ENCODE results near the gene MOK. TPM values are rescaled to one million over a fixed set of nuclear protein-coding genes. Genes with fewer than 3 reads are reported as not detected.

The MOK gene
- total RNA-seq, 1 donor: 40.6 TPM

DNA sequence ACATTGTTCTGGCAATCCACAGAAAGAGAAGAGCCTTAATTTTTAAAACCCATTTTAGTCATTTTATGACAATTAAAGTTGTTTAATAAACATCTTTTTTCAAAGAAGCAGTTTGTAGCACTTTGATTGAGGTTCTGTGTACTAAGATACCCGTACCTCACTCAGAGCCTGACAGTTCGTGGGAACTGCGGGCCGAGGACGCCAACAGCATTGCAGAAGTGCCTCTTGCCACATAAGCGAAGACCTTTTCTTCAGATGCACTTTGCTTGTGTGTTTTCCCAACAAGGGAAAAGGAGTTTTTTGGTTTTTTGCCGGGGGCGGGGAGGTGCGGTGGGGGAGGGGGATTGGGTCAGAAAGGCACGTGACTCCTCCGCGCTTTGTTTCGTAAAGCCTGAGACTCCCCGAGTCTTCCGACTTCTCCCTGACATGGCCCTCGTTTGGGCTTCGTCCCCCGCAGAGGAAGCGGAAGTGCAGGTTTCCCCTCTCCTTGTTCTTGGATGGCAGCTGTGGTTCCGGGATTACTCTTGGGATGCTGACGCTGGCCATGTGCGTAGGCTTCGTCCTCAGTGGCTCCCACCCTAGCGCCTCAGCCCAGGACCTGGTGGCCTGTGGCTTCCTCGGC is 94.4 kb downstream of the MOK start:
- TF ChIP-seq, protein P1, sequence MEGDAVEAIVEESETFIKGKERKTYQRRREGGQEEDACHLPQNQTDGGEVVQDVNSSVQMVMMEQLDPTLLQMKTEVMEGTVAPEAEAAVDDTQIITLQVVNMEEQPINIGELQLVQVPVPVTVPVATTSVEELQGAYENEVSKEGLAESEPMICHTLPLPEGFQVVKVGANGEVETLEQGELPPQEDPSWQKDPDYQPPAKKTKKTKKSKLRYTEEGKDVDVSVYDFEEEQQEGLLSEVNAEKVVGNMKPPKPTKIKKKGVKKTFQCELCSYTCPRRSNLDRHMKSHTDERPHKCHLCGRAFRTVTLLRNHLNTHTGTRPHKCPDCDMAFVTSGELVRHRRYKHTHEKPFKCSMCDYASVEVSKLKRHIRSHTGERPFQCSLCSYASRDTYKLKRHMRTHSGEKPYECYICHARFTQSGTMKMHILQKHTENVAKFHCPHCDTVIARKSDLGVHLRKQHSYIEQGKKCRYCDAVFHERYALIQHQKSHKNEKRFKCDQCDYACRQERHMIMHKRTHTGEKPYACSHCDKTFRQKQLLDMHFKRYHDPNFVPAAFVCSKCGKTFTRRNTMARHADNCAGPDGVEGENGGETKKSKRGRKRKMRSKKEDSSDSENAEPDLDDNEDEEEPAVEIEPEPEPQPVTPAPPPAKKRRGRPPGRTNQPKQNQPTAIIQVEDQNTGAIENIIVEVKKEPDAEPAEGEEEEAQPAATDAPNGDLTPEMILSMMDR (IDR thresholded peaks at IDR 0.05; ENCODE audit: insufficient read depth, low read length): no peak
- DNase-seq (ENCODE audit: low read depth): no peak
- no peak overlapping the region for H3K4me3 ChIP-seq (ENCODE audit: low read depth, low read length)

DNA sequence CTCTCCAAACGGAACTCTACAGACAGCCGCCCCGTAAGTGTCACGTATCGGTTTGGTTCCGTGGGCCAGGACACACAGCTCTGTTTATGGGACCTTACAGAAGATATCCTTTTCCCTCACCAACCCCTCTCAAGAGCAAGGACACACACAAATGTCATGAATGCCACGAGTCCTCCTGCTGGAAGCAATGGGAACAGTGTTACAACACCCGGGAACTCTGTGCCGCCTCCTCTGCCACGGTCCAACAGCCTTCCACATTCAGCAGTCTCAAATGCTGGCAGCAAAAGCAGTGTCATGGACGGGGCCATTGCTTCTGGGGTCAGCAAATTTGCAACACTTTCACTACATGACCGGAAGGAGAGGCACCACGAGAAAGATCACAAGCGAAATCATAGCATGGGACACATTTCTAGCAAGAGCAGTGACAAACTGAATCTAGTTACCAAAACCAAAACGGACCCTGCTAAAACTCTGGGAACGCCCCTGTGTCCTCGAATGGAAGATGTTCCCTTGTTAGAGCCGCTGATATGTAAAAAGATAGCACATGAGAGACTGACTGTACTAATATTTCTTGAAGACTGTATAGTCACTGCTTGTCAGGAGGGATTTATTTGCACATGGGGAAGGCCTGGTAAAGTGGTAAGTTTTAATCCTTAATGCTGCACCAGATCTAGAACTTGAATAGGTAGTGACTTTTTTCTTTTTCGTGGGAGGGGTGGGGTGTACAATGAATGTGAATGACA is 95.6 kb downstream of the MOK start:
- H3K4me3 ChIP-seq (ENCODE audit: low read depth, low read length): no peak overlapping the region
- DNase-seq (ENCODE audit: low read depth): no peak
- TF ChIP-seq, protein P1 (IDR thresholded peaks at IDR 0.05; ENCODE audit: insufficient read depth, low read length): no peak

DNA sequence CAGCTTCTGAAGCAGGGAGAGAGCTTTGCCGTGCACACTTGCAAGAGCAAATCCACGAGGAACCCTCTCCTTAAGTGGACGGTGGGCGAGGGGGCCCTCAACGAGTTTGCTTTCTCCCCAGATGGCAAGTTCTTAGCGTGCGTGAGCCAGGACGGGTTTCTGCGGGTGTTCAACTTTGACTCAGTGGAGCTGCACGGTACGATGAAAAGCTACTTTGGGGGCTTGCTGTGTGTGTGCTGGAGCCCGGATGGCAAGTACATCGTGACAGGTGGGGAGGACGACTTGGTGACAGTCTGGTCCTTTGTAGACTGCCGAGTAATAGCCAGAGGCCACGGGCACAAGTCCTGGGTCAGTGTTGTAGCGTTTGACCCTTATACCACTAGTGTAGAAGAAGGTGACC is 96.2 kb downstream of the MOK start:
- no peak overlapping the region for H3K4me3 ChIP-seq (ENCODE audit: low read depth, low read length)
- no peak for DNase-seq (ENCODE audit: low read depth)
- TF ChIP-seq, protein P1 (IDR thresholded peaks at IDR 0.05; ENCODE audit: insufficient read depth, low read length): no peak

DNA sequence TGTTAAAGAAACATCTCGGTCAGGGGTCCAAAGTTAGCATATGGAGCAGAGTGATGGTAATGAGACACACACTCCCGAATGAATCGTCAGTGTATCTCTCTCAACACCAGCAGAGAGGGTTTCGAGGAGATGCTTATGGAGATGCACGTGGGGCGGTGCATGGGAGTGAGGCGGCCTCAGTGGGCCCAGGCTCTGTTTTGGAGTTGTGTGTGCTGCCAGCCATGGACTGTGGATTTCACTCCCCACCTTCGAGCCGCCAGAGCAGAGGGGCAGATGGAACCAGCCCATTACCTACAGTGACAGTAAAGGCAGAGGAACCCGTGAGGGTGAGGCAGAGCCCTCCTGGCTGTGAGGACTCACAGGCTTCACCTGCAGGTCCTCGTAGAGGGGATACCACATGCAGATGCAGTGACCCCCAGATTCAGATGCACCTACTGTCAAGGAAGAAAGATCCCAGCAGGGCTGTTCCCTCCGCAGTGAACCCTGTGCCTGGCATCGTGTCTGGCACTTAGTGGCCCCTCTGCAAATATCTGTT is 97.1 kb downstream of the MOK start:
- DNase-seq (ENCODE audit: low read depth): no peak
- no peak overlapping the region for H3K4me3 ChIP-seq (ENCODE audit: low read depth, low read length)
- TF ChIP-seq, protein P1 (IDR thresholded peaks at IDR 0.05; ENCODE audit: insufficient read depth, low read length): no peak

DNA sequence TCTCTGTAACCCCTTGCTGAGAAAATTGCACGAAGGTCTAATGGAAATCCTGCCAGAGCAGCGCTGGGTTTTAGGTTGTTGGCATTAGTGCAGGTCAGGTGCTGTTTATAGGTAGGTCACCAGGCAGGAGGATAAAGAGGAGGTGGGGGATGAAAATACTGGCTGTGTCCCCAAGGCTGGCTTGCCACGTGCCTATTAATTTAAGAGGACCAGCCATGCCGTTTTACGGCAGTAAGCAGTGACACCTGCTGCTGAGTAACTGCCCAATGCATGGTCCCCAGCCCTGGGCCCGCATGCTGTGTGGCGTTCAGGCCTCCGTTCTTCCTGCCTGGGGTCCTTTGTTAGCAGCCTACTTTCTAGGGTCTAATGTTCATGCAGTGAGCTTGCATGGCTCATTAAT is 98.0 kb downstream of the MOK start:
- H3K4me3 ChIP-seq (ENCODE audit: low read depth, low read length): no peak overlapping the region
- DNase-seq (ENCODE audit: low read depth): no peak
- TF ChIP-seq, protein P1 (IDR thresholded peaks at IDR 0.05; ENCODE audit: insufficient read depth, low read length): no peak

DNA sequence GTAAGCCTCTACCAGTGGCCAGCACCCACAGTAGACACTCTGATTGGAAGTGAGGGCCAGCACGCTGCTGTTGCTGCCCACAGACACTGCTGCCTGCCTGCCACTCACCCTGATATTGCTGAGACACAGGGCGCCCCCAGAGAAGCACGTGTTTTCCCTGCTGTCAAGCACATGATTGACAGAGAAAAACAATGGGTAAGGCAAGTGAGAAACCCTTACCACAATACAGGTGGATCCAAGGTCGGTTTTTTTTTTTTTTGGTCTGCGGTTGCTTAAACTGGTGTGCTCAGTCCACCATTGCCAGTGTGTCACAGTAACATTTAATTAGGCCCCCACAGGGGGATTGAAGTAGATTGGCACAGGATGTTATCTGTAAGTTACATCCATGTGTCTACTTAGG is 99.4 kb downstream of the MOK start:
- H3K4me3 ChIP-seq (ENCODE audit: low read depth, low read length): no peak overlapping the region
- DNase-seq (ENCODE audit: low read depth): no peak
- TF ChIP-seq, protein P1 (IDR thresholded peaks at IDR 0.05; ENCODE audit: insufficient read depth, low read length): no peak
